DLD1 (cell line): ENCODE results near the gene PLXNB1.
"Not testable (repeated sequence)": the region's sequence is repeated elsewhere in the genome, so short reads cannot be mapped to it uniquely, and the experiment has no call there.

ENCODE experiments used
- in situ Hi-C: cut with HindIII; loops from 2 replicates; pipeline ENCODE4 v1.10.0; 2017; ENCODE audit warnings: low sequenced_read_pairs

PLXNB1 gene

DNA sequence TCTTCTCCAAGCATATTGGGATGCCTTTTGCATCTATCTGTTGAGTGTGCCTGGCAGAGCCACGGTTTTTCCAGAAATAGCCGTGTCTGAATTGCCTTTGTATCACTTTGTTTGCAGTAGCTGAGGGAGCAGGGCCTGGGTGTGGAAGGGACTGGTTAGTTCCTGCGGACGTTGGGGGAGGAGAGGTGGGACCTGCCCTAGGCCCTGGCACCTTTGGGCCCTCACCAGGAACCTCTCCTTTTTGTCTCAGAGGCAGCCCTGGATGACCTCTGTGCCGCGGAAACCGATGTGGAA, 35.3 kb upstream of the PLXNB1 start:
- in situ Hi-C loops = no loop called here

DNA sequence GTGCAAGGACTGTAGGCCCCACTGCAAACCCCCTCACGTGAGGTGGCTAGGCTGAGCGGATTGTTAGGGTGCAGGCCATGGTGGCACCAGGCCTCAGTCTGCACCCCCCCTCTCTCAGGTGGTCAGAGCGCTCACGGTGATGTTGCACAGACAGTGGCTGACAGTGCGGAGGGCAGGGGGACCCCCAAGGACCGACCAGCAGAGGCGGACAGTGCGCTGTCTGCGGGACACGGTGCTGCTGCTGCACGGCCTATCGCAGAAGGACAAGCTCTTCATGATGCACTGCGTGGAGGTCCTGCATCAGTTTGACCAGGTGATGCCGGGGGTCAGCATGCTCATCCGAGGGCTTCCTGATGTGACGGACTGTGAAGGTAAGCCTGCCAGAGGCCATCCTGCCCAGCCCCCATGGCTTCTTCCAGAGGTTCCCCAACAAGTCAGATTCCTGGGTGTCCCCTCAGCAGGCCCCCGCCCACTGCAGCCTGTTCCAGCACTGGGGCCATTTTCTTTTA, 34.9 kb upstream of the PLXNB1 start:
- in situ Hi-C loops = no loop called here

DNA sequence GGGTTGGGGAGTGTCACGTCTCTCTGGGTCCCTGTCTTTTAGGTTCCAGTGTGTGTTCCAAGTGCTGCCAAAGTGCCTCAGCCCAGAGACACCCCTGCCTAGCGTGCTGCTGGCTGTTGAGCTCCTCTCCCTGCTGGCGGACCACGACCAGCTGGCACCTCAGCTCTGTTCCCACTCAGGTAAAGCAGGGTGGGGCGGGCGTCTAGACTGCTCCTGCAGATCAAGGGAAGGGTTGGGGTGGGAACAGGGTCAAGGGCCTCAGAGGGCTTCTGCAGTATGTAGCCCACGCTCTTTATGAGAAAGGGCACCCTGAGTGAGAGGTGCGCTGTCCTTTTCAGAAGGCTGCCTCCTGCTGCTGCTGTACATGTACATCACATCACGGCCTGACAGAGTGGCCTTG, 33.8 kb upstream of the PLXNB1 start:
- in situ Hi-C loops = no loop called here

DNA sequence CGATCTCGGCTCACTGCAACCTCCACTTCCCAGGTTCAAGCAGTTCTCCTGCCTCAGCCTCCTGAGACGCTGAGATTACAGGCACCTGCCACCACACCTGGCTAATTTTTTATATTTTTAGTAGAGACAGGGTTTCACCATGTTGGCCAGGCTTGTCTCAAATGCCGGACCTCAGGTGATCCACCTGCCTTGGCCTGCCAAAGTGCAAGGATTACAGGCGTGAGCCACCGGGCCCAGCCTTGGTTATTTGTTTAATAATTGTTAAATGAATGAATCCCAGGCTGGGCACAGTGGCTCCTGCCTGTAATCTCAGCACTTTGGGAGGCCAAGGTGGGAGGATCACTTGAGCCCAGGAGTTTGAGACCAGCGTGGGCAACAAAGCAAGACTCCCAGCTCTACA, 31.9 kb upstream of the PLXNB1 start:
- in situ Hi-C loops = not testable (repeated sequence)

DNA sequence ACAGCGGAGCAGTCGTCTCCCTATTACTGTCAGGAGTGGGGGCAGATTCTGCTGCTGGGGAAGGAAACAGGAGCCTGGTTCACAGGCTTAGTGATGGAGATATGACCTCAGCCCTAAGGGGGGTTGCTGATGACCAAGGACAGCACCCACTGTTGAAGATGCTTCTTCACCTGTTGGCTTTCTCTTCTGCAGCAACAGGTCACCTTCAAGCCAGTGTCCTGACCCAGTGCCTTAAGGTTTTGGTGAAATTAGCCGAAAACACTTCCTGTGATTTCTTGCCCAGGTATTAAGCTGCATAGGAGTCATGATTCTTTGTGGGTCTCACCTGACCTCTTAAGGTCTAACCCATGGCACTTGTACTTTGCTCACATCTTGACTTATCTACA, 30.6 kb upstream of the PLXNB1 start:
- in situ Hi-C loops = no loop called here

DNA sequence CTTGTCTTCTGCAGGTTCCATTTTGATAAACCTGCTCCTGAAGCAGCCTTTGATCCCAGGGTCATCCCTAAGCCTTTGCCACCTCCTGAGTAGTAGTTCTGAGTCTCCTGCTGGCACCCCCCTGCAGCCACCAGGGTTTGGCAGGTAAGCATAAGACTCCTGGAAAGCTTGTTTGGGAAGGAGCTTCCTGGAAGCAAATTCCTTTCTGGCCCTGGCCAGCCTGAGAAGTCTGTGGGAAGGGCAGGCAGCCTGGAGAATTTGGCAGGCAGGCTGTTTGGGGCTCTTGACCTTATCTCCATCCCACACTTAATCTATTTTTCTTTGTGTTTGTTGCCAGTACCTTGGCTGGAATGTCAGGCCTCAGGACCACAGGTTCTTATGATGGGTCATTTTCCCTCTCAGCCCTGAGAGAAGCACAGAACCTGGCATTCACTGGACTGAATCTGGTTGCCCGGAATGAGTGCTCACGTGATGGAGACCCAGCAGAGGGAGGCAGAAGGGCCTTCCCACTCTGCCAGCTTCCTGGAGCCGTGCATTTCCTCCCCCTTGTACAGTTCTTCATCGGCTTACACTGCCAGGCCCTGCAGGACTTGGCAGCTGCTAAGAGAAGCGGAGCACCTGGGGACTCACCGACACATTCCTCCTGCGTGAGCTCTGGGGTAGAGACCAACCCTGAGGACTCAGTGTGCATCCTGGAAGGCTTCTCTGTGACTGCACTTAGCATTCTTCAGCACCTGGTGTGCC, 30.1 kb upstream of the PLXNB1 start:
- in situ Hi-C loops = no loop called here

DNA sequence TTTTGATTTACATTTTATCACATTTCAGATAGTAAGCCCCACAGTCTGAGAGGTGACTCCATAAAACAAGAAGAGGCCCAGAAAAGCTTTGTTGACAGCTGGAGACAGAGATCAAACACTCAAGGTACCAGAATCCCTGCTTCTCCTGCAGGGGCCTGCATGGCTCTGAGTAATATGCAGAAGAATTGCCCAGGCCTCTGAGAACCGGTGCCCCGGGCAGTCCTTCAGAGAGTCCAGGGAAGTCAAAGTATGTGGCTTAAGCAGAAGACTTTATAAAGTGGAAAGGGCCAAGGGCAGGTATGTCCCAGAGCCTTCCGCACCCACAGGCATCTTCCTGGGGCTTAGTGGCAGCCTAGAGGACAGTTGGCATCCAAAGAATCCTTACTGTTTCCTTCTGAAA, 29.4 kb upstream of the PLXNB1 start:
- in situ Hi-C loops = no loop called here

DNA sequence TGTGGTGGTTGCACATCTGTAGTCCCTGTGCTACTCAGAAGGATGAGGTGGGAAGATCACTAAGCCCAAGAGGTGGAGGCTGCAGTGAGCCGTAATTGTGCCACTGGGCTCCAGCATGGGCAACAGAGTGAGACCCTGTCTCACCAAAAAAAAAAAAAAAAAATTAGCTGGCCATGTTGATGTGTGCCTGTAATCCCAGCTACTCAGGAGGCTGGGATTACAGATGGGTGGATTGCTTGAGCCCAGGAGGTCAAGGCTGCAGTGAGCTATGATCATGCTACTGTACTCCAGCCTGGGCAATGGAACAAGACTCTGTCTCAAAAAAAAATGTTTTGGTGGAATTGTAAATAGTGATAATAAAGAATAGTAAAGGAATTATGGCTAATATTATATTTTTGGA, 26.6 kb upstream of the PLXNB1 start:
- in situ Hi-C loops = no loop called here

DNA sequence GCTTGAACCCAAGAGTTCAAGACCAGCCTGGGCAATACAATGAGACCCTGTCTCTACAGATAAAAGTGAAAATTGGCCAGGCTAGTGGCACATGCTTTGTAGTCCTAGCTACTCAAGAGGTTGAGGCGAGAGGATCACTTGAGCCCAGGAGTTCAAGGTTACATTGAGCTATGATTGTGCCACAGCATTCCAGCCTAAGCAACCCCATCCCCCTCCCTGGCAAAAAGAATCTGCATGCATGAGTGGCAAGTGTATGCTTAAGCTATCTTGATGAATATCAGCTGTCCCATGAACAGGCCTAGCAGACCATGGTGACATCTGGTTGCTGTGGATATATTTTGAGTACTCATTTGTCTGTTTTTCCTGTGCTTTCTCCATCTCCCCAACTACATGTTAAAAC, 21.4 kb upstream of the PLXNB1 start:
- in situ Hi-C loops = no loop called here

DNA sequence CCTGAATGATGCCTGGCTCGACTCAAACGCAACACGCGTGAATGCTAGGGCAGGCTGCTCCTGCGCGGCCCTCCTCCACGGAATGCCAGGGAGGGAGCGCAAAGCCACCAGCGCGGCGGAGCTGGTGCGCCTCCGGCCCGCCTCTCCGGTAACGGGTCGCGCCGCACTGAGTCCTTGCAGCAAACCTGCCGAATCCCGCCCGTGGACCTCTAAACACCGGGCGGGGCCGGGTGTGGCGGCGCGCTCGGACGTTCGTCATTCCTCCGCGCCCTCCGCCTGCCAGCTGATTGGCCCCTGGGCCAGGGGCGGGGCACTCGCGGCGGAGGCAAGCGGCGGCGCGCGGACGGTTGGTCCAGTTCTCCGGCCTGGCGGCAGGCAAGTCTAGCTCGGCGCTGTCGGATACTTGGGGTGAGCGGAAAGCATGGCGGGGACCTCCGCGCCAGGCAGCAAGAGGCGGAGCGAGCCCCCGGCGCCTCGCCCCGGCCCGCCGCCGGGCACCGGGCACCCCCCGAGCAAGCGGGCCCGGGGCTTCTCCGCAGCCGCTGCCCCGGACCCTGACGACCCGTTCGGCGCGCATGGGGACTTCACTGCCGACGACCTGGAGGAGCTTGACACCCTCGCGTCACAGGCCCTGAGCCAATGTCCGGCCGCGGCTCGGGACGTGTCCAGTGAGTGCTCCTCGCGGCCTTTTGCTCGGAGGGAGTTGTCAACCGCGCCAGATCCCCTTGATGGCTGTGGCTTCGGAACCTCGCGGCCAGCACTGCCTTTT, 16.7 kb upstream of the PLXNB1 start, which contains the start of gene ATRIP:
Gene ATRIP, plus strand, starts transcription at position 313 of the 769 bp plus-strand sequence. Its CDS starts 109 bp downstream, at position 422.
- in situ Hi-C loops = no loop called here

DNA sequence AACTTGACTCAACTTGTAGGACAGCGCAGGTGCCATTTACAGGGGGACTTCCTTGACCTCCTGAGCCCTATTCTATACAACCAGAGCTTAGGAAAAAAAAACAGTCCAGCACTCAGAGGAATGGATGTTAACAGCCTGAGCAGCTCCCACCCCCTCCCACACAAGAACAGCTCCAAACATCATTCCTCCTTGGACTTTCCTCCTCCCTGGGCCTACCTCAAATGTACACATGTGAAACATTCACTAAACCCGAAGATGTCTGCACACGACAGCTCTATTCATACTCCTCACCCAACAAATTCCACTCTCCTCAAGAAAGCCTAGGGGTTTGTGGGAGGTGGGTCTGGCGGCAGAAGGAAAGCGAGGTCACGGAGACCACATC, 16.1 kb upstream of the PLXNB1 start:
- in situ Hi-C loops = no loop called here

DNA sequence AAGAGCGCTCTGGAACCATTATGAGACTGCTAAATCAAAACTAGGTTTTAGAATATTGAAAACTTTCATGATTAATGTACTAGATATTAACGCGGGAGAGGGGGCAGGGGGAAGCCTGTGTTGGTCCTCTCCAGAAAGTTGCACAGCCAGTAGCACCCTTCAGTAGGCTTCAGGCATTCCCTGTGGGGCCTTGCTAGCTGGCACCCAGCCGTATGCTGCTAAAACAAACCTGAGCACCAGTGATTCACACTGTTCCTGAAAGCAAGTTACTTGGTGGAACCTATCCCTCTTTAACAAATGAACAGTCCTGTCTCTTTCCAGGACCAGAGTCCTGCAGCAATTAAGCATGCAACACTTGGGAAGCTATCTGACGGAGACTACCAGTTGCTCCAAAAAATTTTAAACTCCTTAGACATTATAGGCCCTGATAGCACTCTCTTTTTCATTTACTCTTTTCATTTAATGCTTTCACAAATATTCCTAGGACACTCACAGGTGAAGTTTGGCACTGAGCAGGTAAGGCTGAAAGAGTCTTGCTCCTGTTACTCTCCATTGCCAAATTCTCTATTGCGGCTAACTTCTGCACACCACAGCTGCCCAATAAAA, 15.5 kb upstream of the PLXNB1 start:
- in situ Hi-C loops = no loop called here

DNA sequence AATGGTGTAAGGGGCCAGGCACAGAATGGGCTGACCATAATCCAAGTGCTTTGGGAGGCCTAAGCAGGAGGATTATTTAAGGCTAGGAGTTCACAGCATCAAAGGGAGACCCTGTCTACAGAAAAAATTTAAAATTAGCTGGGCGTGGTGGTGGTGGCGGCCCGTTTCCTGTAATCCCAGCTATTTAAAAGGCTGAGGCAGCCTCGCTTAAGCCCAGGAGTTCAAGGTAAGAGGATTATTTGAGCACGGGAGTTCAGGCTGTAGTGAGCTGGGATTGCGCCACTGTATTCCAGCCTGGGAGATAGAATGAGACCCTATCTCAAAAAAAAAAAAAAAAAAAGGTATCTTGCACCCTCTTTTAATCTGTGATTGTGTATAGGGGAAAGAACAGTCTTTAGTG, 12.1 kb upstream of the PLXNB1 start:
- in situ Hi-C loops = no loop called here

DNA sequence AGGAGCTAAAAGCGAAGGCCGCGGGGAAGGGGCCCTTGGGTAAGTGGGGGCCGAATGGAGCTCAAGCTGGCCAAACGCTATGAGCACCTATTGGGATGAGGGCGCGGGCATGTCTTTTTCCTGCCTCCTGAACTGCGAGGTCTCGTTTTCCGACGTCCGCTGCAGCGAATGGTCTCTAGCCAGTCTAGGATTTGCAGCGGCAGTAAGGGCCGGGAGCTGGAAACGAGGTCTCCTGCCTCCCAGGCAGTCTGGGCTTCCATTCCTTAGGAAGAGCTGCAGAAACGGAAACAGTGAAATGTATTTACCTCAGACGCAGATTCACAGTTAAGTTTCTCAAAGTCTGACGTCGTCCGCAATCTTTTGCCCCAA, 10.7 kb upstream of the PLXNB1 start:
- in situ Hi-C loops = no loop called here

DNA sequence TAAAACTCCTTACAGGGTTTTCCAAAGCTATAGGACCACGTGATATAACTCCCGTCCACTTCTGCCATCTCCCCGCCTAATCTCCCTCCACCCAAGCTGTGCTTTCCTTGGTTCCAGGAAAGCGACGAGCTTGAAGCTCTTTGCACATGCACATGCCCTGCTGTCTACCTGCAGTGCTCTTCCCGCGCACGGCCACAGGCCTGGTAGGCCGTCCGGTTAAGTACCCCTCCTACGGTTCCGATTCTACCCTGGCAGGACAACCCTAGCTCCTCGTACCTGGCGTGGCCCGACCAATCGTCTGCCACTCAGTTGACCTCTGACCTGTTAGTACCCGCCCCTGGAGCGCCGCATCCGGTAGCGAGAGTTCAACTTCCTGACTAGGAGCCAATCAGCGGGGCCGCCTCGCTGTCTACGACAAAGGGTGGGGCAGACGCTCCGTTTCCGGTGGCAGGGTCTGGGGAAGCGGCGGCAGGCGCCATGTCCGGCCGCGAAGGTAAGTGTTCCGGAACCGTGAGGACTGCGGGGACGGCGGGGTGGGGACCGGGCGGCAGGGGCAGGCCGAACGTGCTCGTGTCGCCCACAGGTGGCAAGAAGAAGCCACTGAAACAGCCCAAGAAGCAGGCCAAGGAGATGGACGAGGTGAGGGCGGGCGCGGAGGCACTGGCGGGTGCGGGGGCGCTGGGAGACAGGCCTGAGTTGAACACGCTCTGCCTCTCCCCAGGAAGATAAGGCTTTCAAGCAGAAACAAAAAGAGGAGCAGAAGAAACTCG, 10.1 kb upstream of the PLXNB1 start, which contains the start of the genes CCDC51 and TMA7:
Gene CCDC51, minus strand, starts transcription at position 300 of the 770 bp plus-strand sequence. CDS start 4,991 bp downstream, outside the sequence.
Gene TMA7, plus strand, starts transcription at position 438 of the 770 bp plus-strand sequence. Its CDS starts 40 bp downstream, at position 478.
- in situ Hi-C loops = loop anchor here (5.0 kb wide), 1 partner anchor 43 kb away; no protein-coding TSS in a partner anchor

DNA sequence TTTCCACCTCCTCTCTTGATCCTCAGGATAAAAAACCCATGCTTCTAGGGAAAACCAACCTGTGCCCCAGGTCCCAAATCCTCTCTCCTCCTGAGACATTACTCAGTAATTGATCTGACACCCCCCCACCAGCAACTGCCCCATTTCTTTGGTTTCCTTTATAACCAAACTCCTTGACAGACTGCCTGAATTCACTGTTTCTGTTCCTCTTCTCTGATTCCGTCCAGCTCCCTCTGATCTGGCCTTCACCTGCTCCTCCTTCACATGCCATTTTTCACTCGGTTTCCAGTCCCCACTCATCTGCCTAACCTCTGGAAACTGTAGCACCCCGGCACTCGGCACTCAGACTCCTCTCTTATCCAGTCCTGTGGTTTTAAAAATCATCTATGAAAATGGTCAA, 7.9 kb upstream of the PLXNB1 start:
- in situ Hi-C loops = loop anchor here (5.0 kb wide), 1 partner anchor 41 kb away; no protein-coding TSS in a partner anchor

DNA sequence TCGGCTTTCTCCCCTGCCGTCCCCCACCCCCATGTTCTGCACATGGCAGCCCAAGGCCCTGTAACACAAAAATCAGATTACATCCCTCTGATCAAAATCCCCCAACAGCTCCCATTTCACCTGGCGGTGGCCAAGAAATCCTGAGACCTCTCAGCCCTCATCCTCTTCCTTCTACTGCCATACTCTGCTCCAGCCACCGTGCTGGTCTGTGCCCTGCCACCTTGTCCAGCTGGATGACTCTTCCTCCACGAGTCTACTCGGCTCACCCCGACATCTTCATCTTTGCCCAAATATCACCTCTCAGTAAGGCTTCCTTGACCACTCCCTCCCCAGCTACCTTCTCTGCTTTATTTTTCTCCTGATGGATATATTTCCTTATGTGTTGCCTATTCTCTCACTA, 7.0 kb upstream of the PLXNB1 start:
- in situ Hi-C loops = loop anchor here (5.0 kb wide), 1 partner anchor 40 kb away; no protein-coding TSS in a partner anchor

DNA sequence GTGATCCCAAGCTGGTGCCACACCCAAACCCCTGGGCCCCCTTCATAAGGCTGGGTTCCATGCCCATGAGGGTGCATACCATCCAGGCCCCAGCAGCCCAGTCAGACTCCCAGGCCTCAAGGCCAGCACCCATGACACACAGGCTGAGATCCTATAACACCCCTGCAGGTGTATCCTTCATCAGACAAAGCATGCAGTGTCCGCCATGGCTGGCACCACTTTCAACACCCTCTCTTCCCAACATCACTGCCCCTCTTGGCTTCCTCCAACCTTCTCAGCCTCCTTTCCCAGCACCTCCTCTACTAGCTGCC, 6.5 kb upstream of the PLXNB1 start:
- in situ Hi-C loops = loop anchor here (5.0 kb wide), 1 partner anchor 39 kb away; no protein-coding TSS in a partner anchor

DNA sequence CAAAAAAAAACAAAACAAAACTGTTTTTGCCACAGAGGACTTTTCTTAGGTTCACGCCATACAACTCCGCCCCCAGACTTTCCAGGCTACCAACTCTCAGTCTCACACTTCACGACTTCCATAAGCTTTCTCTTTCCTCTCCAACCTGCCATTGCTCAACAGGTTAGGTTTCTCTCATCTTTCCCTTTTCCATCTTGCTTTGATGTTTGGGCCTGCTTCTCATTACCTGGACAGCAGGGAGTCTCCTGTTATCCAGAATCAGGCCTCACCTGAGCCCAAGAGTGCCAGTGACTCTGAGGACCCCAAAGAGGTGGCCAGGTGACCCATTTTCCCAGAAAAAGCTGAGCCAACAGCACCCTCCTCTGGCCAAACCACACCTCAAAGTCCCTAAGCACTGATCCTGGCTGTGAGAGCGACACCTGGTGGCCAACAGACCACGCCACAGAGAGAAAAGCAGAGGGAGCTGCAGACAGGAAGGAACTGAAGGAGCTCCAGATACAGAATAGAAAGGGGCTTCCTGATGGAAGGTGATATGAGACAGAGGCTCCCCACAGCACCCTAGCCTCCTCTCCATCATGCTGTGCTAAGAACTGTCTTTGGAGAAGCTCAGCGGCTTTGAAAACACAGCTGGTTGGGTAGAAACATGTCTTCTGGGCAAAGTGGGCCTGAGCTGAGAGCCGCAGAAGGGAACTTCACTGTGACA, 6.0 kb upstream of the PLXNB1 start:
- in situ Hi-C loops = loop anchor here (5.0 kb wide), 1 partner anchor 39 kb away; no protein-coding TSS in a partner anchor

DNA sequence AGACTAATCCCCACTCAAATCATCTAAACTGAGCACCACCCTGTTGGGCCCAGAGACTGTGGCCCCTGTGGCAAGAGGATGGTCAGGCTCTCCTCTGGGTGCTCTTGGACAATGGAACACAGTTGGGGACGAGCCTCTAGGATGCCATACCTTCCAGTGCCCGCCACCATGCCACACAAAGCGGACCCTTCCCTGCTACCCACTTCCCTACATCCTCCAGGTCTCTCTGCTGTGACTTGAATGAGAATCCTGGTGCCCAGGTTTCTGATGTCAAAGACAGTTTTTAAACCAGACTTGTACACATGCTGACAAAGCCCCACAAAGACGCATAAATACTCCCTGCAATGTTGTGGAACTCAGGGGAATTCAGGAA, 5.3 kb upstream of the PLXNB1 start:
- in situ Hi-C loops = loop anchor here (5.0 kb wide), 1 partner anchor 38 kb away; no protein-coding TSS in a partner anchor
